ENCODE results near the gene MMEL1.

MMEL1 gene

GRCh38 chr1:2603521-2604155, 29.2 kb downstream of the MMEL1 start:
- DNase-seq, result no peak

DNA sequence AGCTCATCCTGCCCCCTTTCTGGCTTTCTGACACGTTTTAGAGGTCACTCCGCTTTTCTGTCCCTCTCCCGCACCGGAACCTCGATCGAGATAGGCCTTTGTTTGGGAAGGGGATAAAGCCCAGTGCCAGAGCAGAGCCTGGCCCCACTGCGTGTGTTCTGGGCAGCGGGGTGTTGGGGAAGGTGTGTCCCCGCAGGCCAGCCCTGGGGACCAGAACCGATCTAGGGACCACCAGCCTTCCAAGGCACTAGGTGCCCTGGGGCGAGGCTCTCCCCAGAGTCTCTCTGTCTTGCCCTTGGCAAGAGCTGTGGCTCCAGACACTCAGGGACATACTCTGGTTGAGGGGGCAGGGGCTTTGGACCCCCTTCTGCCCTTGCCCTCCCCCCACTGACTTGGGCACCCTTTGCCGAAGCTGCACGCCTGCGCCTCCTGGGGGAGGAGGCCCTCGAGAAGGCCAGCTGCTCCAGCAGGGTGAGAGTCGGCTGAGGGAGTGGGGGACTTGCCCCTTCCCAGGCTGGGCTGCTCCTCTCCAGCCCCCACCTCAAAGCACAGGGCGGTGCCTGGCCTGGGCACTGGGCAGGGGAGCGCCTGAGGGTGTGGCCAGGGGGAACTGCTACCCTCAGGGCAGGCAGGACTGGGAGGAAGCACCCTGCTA, 29.8 kb downstream of the MMEL1 start:
- no peak for DNase-seq

GRCh38 chr1:2602311-2602835, 30.4 kb downstream of the MMEL1 start:
- no peak for DNase-seq

DNA sequence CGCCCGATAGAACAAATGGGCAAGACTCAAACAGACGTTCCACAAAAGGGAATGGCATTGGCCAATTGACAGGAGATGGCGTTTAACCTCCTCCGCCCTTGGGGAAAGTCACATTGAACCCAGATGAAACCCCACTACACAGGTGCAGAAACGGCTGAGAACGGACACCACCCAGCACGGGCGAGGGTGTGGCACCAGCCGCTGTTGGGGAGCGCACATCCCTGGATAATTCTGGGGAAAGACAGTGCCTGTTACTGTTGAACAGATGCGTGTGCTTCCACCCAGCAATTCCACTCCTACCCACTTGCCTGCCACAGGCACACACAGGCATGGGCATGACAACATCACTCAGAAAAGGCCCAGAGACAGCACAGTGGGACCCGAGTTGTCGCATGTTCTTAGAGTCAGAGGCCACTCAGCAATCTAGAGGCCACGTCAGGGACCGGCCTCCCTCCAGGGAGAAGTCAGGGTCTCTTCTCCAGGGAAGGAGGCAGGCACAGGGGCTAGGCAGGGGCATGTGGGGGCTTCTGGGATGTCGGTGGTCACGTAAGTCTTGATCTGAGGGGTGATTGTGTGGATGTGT, 31.0 kb downstream of the MMEL1 start:
- DNase-seq, result no peak

DNA sequence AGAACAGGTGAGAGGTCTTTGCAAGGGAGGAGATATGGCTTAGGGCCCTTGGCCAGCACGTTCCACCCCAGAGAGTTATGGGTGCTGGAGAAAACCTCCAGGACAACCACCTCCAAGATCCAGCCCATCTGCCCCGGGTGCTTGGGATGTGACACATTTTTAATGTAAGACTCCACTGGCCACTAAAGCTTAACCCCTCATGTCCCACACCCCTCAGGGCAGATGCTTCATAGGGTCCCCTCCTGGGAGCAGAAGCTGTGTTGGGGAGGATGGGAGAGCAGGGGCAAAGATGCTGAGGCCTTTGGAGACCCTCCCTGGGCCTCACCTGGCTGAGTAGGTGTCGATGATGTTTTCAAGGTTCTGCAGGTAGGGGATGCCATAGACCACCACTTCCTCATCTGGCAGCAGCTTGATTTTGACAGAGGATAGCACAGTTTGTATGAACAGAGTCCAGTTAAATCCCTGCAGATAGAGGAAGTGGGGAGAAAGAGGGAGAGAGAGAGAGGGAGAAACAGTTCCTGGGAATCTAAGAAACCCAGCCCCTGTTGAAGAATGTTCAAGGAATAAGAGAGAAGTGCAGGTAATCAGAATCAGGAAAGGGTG, 34.4 kb downstream of the MMEL1 start:
- no peak for DNase-seq

GRCh38 chr1:2597441-2598328, 35.1 kb downstream of the MMEL1 start:
- DNase-seq, result no peak

- DNase-seq, result no peak
These were observed 36.1 kb downstream of the MMEL1 start for GRCh38 chr1:2596530-2597333.

- DNase-seq, result no peak
These were observed 36.8 kb downstream of the MMEL1 start for GRCh38 chr1:2595812-2596529.

GRCh38 chr1:2595261-2595811, 37.5 kb downstream of the MMEL1 start:
- DNase-seq, result no peak

GRCh38 chr1:2594641-2595131, 38.1 kb downstream of the MMEL1 start:
- DNase-seq, result no peak

GRCh38 chr1:2594001-2594640, 38.7 kb downstream of the MMEL1 start:
- no peak for DNase-seq

GRCh38 chr1:2593251-2593878, 39.5 kb downstream of the MMEL1 start:
- no peak for DNase-seq

DNA sequence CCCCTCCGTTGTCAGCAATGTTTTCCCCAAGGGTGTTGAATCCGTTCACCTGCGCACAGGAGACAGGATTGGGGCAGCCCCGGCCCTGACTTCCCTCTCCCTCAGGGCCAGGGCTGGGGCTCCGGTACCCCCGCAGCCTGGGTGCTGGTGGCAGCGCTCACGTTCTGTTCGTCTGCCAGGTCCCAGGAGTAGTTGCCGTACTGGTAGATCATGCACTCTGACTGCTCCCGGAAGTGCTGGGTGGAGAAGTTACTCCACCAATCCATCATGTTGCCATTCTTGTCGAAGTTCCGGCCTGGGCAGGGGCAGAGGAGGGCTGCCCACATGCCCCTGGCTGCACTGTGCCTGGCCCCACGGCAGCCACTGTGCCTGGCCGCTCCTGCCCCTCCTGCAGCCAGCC, 40.1 kb downstream of the MMEL1 start:
- no peak for DNase-seq

DNA sequence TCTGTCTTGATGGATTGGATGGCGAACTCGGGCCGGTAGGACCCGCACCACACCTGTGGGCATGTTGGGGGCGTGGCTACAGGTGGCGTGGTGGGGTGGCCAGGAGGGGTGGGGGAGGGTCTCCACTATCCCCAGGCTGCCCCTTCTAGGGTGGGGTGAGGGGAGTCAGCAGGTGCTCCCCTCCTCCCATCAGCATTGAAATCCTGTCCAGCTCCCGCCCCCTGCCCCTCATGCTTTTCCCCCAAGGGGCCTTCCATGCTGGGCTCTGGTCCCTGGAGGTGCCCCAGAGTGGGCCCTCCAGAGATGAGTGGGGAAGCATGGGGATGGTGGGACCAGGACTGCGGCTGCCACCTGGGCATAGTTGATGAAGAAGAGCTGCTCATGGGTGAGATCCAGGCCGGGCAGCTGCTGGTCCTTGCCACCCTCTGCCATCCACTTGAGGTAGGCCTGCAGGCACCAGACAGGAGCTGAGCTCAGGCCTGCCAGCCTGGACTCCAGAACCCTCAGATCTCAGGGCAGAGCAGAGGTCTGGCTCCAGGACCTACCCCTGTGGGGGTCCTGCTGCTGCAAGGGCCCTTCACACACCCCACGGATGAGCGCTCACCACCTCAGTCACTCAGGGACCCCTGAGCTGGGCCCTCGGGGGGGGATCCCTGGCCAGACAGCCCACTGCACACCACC, 41.1 kb downstream of the MMEL1 start:
- no peak for DNase-seq

DNA sequence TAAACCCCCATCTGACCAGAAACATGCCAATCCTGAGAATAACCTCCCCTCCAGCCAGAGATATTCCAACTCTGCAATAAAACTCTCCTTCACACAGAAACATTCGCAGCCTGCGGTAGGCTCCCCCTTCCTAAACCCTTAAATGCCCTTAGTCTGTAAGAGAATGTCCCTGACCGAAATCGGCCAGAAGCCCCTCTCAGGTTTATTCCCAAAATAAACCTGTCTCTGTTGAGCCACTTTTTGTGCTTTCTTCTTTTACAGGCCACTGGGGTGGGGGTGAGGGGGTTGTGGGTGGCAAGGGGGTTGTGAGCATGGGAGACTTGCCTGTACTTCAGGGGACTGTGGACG, 41.6 kb downstream of the MMEL1 start:
- DNase-seq, result no peak

GRCh38 chr1:2590233-2591141, 42.3 kb downstream of the MMEL1 start:
- DNase-seq, result no peak

GRCh38 chr1:2589431-2590232, 43.2 kb downstream of the MMEL1 start:
- no peak for DNase-seq

Measured in NCI-H524 treated with DMSO at 0.1 percent for 48 hours (cell line).